HepG2 (cell line): ENCODE data around the gene TBX10. TPM values are rescaled to one million over a fixed set of nuclear protein-coding genes. Genes with fewer than 3 reads are reported as not detected.

ENCODE experiments used
- ADNP ChIP-seq: sonication (generic); formaldehyde crosslinking; IDR thresholded peaks from 2 replicates; pipeline ENCODE4 v1.4.0; 2020; ENCODE audit warnings: missing genetic modification reagents
- BHLHE40 ChIP-seq: IDR thresholded peaks from 2 replicates; pipeline ENCODE4 v1.6.1; 2011; ENCODE audit warnings: low read length, improper control_type of control experiment
- GPBP1L1 ChIP-seq: sonication (generic); formaldehyde crosslinking; IDR thresholded peaks from 2 replicates; pipeline ENCODE4 v1.5.0; 2020; ENCODE audit warnings: mild to moderate bottlenecking, missing genetic modification reagents
- GRHL1 ChIP-seq: sonication (generic); formaldehyde crosslinking; conservative IDR thresholded peaks from 2 replicates; pipeline ENCODE4 v1.8.0; 2022; ENCODE audit warnings: missing genetic modification reagents
- HMGXB4 ChIP-seq, 2 experiments: sonication (generic) in 1 of 2; formaldehyde crosslinking in 1 of 2; IDR thresholded peaks; 2 replicates each; pipeline versions ENCODE4 v1.4.0 to v1.6.1; 2018 to 2020; ENCODE audit warnings: missing genetic modification reagents in 2 of 2, borderline replicate concordance in 1 of 2, low read depth in 1 of 2, mild to moderate bottlenecking in 1 of 2, missing biosample characterization in 1 of 2
- MXD1 ChIP-seq: sonication (generic); formaldehyde crosslinking; IDR thresholded peaks from 2 replicates; pipeline ENCODE4 v1.4.0; 2020; ENCODE audit warnings: mild to moderate bottlenecking, missing genetic modification reagents
- PAXIP1 ChIP-seq: sonication (generic); formaldehyde crosslinking; conservative IDR thresholded peaks from 2 replicates; pipeline ENCODE4 v1.4.0; 2020; ENCODE audit warnings: mild to moderate bottlenecking, missing genetic modification reagents, moderate library complexity
- PPARG ChIP-seq: conservative IDR thresholded peaks from 2 replicates; pipeline ENCODE4 v1.6.1; 2016; ENCODE audit warnings: missing biosample characterization, missing genetic modification reagents
- ZNF552 ChIP-seq: sonication (generic); formaldehyde crosslinking; IDR thresholded peaks from 2 replicates; pipeline ENCODE4 v1.9.0; 2022; ENCODE audit warnings: missing genetic modification reagents, mild to moderate bottlenecking, borderline replicate concordance
- ZNF792 ChIP-seq: IDR thresholded peaks from 2 replicates; pipeline ENCODE4 v1.6.1; 2016
- polyA plus RNA-seq, 8 experiments: library from polyadenylated mRNA; depleted of rRNA in 3 of 8; stranded (reverse) in 7 of 8; unstranded in 1 of 8; fragments of >200 nt; fragmentation: Illumina TruSeq in 4 of 8; extraction: Trizol in 4 of 8; gene quantifications; 2 replicates each; pipeline versions ENCODE4 v1.2.1 to v1.2.3, GENCODE V29; 2011 to 2016; ENCODE audit warnings: low read depth in 4 of 8, missing spikeins in 1 of 8, mixed read lengths in 1 of 8; ENCODE audit not compliant: insufficient read depth in 1 of 8
- total RNA-seq, 5 experiments: library from RNA; depleted of rRNA; stranded (reverse); fragments of >200 nt; fragmentation: Illumina TruSeq; extraction: Trizol; gene quantifications; 2 replicates each; pipeline ENCODE4 v1.2.3, GENCODE V29; 2016; ENCODE audit warnings: low read depth in 1 of 5

TBX10 gene
- total and polyA plus RNA-seq, 2 of the 13 experiments (the other 11 are each of a cell fraction or from before 2014, with no cell fraction given), result 0.27 to 1.7 TPM

- TF ChIP-seq GRHL1 (no peak), PPARG (CRISPR knock-in tag) (no peak), HMGXB4 (CRISPR knock-in tag; IDR thresholded peaks at IDR 0.05; ENCODE audit: borderline replicate concordance in 1 of 2, low read depth in 1 of 2) (peak in 1 of 2 experiments; percentile 65; a peak in 1 of 4 replicates), BHLHE40 (peak; percentile 83), ZNF792 (peak; percentile 43; the same call in 1 of the 2 replicates), ZNF552 (CRISPR knock-in tag) (no peak), ADNP (no peak), PAXIP1 (CRISPR knock-in tag) (no peak), GPBP1L1 (CRISPR knock-in tag) (no peak), MXD1 (0 out of 2 replicates have a peak, but pooled peaks have one; percentile 50)
Measured at GRCh38 chr11:67640021-67640757, 626 bp upstream of the TBX10 start (continued).
